Spleen (tissue), 11 donors: ENCODE results near the gene NFASC. TPM values are rescaled to one million over a fixed set of nuclear protein-coding genes. Genes with fewer than 3 reads are reported as not detected.

Source experiments
- DNase-seq: peaks from one replicate; pipeline ENCODE4 v3.0.0-alpha.2; 2020
- H3K27ac ChIP-seq, 8 donors: fragments of 200-600 bp; sonication (generic) in 7 of 8; 1 replicate in 4 of 8; 2 replicates in 4 of 8; pipeline versions ENCODE4 v1.5.0 to v1.8.0; 2016 to 2021; ENCODE audit warnings: inconsistent platforms in 4 of 8, mild to moderate bottlenecking in 4 of 8, moderate library complexity in 1 of 8
- H3K27me3 ChIP-seq, 7 donors: fragments of 200-600 bp; sonication (generic) in 6 of 7; replicated peaks in 1 of 7; 1 replicate in 4 of 7; 2 replicates in 3 of 7; pipeline versions ENCODE4 v1.5.0 to v1.8.0; 2016 to 2021; ENCODE audit warnings: inconsistent platforms in 3 of 7, mild to moderate bottlenecking in 1 of 7
- H3K36me3 ChIP-seq, 6 donors: fragments of 200-600 bp; sonication (generic) in 5 of 6; 1 replicate in 4 of 6; 2 replicates in 2 of 6; pipeline versions ENCODE4 v1.5.0 to v1.8.0; 2016 to 2021; ENCODE audit warnings: inconsistent platforms in 2 of 6
- H3K4me1 ChIP-seq, 6 donors: fragments of 200-600 bp; sonication (generic) in 5 of 6; 1 replicate in 3 of 6; 2 replicates in 3 of 6; pipeline versions ENCODE4 v1.5.0 to v1.8.0; 2016 to 2021; ENCODE audit warnings: inconsistent platforms in 3 of 6
- H3K4me3 ChIP-seq, 8 donors: fragments of 200-600 bp; sonication (generic) in 7 of 8; 1 replicate in 4 of 8; 2 replicates in 4 of 8; pipeline versions ENCODE4 v1.5.0 to v1.8.0; 2016 to 2021; ENCODE audit warnings: inconsistent platforms in 4 of 8, mild to moderate bottlenecking in 4 of 8, moderate library complexity in 2 of 8
- H3K9me3 ChIP-seq, 8 donors: fragments of 200-600 bp; sonication (generic) in 7 of 8; 1 replicate in 4 of 8; 2 replicates in 4 of 8; pipeline versions ENCODE4 v1.5.0 to v1.8.0; 2016 to 2021; ENCODE audit warnings: inconsistent platforms in 4 of 8
- POLR2A ChIP-seq, 3 donors: fragments of 450-650 bp; IDR thresholded peaks; one replicate each; pipeline ENCODE4 v1.5.1; 2017; ENCODE audit warnings: antibody characterized with exemption in 3 of 3, mild to moderate bottlenecking in 1 of 3
- POLR2AphosphoS5 ChIP-seq, 3 donors: sonication (generic); formaldehyde crosslinking; IDR thresholded peaks; one replicate each; pipeline ENCODE4 v1.5.1; 2017; ENCODE audit warnings: antibody characterized with exemption in 3 of 3
- WGBS, 5 donors: extraction: QIAGEN DNeasy Blood & Tissue Kit in 3 of 5; methylation state at CpG; one replicate each; pipeline versions ENCODE4 v1.1.5 to v1.1.7; 2013 to 2018; 5-methylcytosine and 5-hydroxymethylcytosine counted together
- intact Hi-C: fragments of 100-400 bp; cut with DNase I; formaldehyde crosslinking; loops from one replicate; pipeline ENCODE4 v1.15.0; 2023; ENCODE audit warnings: low total_unique reads
- polyA plus RNA-seq, 3 donors: library from polyadenylated mRNA; stranded (reverse); fragments of 200-250 nt; gene quantifications; one replicate each; pipeline ENCODE4 v1.2.1, GENCODE V29; 2013
- total RNA-seq, 7 donors: library from RNA; depleted of rRNA in 3 of 7; stranded (reverse); fragments of >200 nt in 3 of 7; fragmentation: NEBNext Ultra II Directional in 4 of 7; extraction: Animal tissue kit (Norgen Biotek cat#: 25700) in 4 of 7; gene quantifications; one replicate each; pipeline versions ENCODE4 v1.1.0 to v1.2.1, GENCODE V29; 2016 to 2021
- TF ChIP-seq, protein P1 (sequence below), 11 experiments: fragments of 200-600 bp in 7 of 11; fragments of 450-650 bp in 4 of 11; sonication (generic) in 4 of 11; IDR thresholded peaks in 8 of 11; conservative IDR thresholded peaks in 3 of 11; 1 replicate in 7 of 11; 2 replicates in 4 of 11; pipeline versions ENCODE4 v1.4.0 to v1.8.0; 2016 to 2021; ENCODE audit warnings: antibody characterized with exemption in 11 of 11, inconsistent platforms in 4 of 11, mild to moderate bottlenecking in 1 of 11
- donor health status: healthy with polysubstance abuse.
- donor health status: DM: no; HTN: no; CAD: no; lungs with moderate emphysema.
- donor health status: DM: no; HTN: no; CAD: no.
- donor health status: Bipolar disorder and iron deficiency.
- donor health status: healthy.
- donor health status: DM: no; HTN: no; CAD: no.
- donor health status: DM: yes; HTN: yes; CAD: no.

NFASC gene
- total and polyA plus RNA-seq, 10 donors: 2.8 to 60.3 (median 23.1) TPM

GRCh38 chr1:204920967-204921366 lies 50.3 kb downstream of the NFASC start:
- no peaks in the 10 kb centered on the region for H3K36me3 ChIP-seq
- H3K27ac ChIP-seq: no peak overlapping the region
- no peaks in the 10 kb centered on the region for H3K9me3 ChIP-seq
- peaks cover 0 to 8% (median 0%) of the 10 kb centered on the region in 7 donors for H3K27me3 ChIP-seq
- no peak for TF ChIP-seq POLR2AphosphoS5 (IDR thresholded peaks at IDR 0.05)
- TF ChIP-seq, protein P1, sequence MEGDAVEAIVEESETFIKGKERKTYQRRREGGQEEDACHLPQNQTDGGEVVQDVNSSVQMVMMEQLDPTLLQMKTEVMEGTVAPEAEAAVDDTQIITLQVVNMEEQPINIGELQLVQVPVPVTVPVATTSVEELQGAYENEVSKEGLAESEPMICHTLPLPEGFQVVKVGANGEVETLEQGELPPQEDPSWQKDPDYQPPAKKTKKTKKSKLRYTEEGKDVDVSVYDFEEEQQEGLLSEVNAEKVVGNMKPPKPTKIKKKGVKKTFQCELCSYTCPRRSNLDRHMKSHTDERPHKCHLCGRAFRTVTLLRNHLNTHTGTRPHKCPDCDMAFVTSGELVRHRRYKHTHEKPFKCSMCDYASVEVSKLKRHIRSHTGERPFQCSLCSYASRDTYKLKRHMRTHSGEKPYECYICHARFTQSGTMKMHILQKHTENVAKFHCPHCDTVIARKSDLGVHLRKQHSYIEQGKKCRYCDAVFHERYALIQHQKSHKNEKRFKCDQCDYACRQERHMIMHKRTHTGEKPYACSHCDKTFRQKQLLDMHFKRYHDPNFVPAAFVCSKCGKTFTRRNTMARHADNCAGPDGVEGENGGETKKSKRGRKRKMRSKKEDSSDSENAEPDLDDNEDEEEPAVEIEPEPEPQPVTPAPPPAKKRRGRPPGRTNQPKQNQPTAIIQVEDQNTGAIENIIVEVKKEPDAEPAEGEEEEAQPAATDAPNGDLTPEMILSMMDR (IDR thresholded peaks at IDR 0.05 in 8 of 11, conservative IDR thresholded peaks at IDR 0.05 in 3 of 11): no peak
- TF ChIP-seq POLR2A (IDR thresholded peaks at IDR 0.05): no peak
- 80 to 91% (median 86%) methylated on average over 7 of the region's 7 CpGs for WGBS, 5 donors
- H3K4me1 ChIP-seq: peaks cover 0 to 9% (median 0%) of the 10 kb centered on the region in 6 donors
- H3K4me3 ChIP-seq: no peak overlapping the region
- intact Hi-C loops: no loop called here
- no peak for DNase-seq

- TF ChIP-seq POLR2AphosphoS5 (IDR thresholded peaks at IDR 0.05) (no peak), POLR2A (IDR thresholded peaks at IDR 0.05) (no peak)
- TF ChIP-seq, protein P1 (IDR thresholded peaks at IDR 0.05 in 8 of 11, conservative IDR thresholded peaks at IDR 0.05 in 3 of 11): no peak
Observed at GRCh38 chr1:204921855-204922516, 51.3 kb downstream of the NFASC start.

GRCh38 chr1:204923201-204923600 lies 52.5 kb downstream of the NFASC start:
- TF ChIP-seq POLR2A (IDR thresholded peaks at IDR 0.05) (no peak), POLR2AphosphoS5 (IDR thresholded peaks at IDR 0.05) (no peak)
- TF ChIP-seq, protein P1 (IDR thresholded peaks at IDR 0.05 in 8 of 11, conservative IDR thresholded peaks at IDR 0.05 in 3 of 11): no peak
- intact Hi-C loops: no loop called here
- 67 to 76% (median 71%) methylated on average over 10 of the region's 10 CpGs for WGBS, 5 donors

More at GRCh38 chr1:204921855-204922516, 51.3 kb downstream of the NFASC start:
- Histone ChIP-seq H3K27ac (no peak overlapping the region), H3K27me3 (peaks cover 0 to 12% (median 0%) of the 10 kb centered on the region in 7 donors), H3K4me1 (peaks cover 0 to 9% (median 0%) of the 10 kb centered on the region in 6 donors), H3K9me3 (no peaks in the 10 kb centered on the region), H3K4me3 (no peak overlapping the region), H3K36me3 (no peaks in the 10 kb centered on the region)
- intact Hi-C loops: no loop called here
- no peak for DNase-seq
- WGBS, 5 donors: 82 to 88% (median 86%) methylated on average over 15 of the region's 15 CpGs

GRCh38 chr1:204923626-204924012 lies 53.0 kb downstream of the NFASC start:
- Histone ChIP-seq H3K27ac (no peak overlapping the region), H3K36me3 (no peaks in the 10 kb centered on the region), H3K4me3 (no peak overlapping the region), H3K9me3 (no peaks in the 10 kb centered on the region), H3K27me3 (peaks cover 0 to 29% (median 0%) of the 10 kb centered on the region in 7 donors), H3K4me1 (peaks cover 0 to 9% (median 0%) of the 10 kb centered on the region in 6 donors)
- 53 to 78% (median 66%) methylated on average over 3 to 4 of the region's 4 CpGs for WGBS, 5 donors
- TF ChIP-seq POLR2AphosphoS5 (IDR thresholded peaks at IDR 0.05) (no peak), POLR2A (IDR thresholded peaks at IDR 0.05) (no peak)
- TF ChIP-seq, protein P1 (IDR thresholded peaks at IDR 0.05 in 8 of 11, conservative IDR thresholded peaks at IDR 0.05 in 3 of 11): no peak
- intact Hi-C loops: no loop called here
- no peak for DNase-seq

More at GRCh38 chr1:204923201-204923600, 52.5 kb downstream of the NFASC start:
- H3K27me3 ChIP-seq: peaks cover 0 to 25% (median 0%) of the 10 kb centered on the region in 7 donors
- H3K36me3 ChIP-seq: no peaks in the 10 kb centered on the region
- H3K27ac ChIP-seq: no peak overlapping the region
- H3K4me1 ChIP-seq: peaks cover 0 to 9% (median 0%) of the 10 kb centered on the region in 6 donors
- no peaks in the 10 kb centered on the region for H3K9me3 ChIP-seq
- no peak overlapping the region for H3K4me3 ChIP-seq
- DNase-seq: no peak
